ENCODE measurements around the gene VSTM4.

DNA sequence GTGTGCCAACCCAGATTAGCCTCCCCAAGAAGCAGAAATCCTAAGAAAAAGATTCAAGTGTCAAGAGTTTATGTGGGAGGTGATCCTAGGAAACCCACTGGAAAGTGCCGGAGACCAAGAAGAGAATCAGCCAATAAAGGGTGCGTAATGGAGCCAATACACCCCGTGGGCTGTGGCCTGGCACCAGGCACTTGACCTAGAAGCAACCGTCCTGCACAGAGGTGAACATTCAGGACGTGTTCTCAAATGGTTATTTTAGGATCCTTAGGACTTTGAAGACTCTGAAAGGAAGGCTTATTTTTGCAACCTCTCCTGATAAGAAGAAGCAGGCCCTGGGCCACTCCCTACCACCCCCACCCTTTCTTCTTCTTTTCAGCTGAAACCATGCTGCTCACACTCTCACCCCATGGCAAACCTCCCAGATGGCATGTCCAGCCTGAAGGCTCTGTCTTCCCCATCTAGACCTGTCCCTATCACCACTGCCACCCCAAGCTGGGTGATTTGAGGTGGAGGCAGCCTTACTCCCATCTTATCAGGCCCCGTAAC is 46.6 kb downstream of the VSTM4 start:
- TF ChIP-seq CTCF (IDR thresholded peaks at IDR 0.05) (no peak), POLR2A (IDR thresholded peaks at IDR 0.05) (no peak)

All from testis (tissue), 2 donors.